ENCODE results near the gene PDIA4.

- TF ChIP-seq CTCF (IDR thresholded peaks at IDR 0.05) (no peak), POLR2A (IDR thresholded peaks at IDR 0.05) (no peak), EP300 (IDR thresholded peaks at IDR 0.05) (no peak)
Measured at GRCh38 chr7:148958061-148958460, 70.2 kb downstream of the PDIA4 start.
